ENCODE results near the gene MB. TPM values are rescaled to one million over a fixed set of nuclear protein-coding genes. Genes with fewer than 3 reads are reported as not detected.

MB gene
- total RNA-seq, 1 donor from 2014 or later = 16,708 TPM

DNA sequence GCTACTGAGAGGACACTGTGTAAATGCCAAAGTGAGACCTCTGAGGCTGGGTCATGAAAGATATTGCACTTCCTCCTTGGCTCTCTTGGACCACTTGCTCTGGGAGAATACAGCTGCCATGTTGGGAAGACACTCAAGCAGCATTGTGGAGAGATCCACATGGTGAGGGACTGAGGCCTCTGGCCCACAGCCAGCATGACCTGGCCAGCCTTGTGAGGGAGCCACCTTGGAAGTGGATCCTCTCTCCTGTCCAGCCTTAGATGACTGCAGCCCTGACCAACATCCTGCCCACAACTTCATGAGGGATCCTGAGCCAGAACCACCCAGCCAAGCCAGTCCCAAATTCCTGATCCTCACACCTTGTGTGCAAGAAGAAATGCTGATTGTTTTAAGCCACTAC, 30.4 kb downstream of the MB start:
- TF ChIP-seq, protein P1, sequence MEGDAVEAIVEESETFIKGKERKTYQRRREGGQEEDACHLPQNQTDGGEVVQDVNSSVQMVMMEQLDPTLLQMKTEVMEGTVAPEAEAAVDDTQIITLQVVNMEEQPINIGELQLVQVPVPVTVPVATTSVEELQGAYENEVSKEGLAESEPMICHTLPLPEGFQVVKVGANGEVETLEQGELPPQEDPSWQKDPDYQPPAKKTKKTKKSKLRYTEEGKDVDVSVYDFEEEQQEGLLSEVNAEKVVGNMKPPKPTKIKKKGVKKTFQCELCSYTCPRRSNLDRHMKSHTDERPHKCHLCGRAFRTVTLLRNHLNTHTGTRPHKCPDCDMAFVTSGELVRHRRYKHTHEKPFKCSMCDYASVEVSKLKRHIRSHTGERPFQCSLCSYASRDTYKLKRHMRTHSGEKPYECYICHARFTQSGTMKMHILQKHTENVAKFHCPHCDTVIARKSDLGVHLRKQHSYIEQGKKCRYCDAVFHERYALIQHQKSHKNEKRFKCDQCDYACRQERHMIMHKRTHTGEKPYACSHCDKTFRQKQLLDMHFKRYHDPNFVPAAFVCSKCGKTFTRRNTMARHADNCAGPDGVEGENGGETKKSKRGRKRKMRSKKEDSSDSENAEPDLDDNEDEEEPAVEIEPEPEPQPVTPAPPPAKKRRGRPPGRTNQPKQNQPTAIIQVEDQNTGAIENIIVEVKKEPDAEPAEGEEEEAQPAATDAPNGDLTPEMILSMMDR (IDR thresholded peaks at IDR 0.05; ENCODE audit: borderline replicate concordance) = no peak
- no peak overlapping the region for H3K4me3 ChIP-seq
- peaks cover 6% of the 10 kb centered on the region for H3K9me3 ChIP-seq (replicated peaks)
- no peaks in the 10 kb centered on the region for H3K27me3 ChIP-seq (ENCODE audit: low read depth)
- peak overlapping the region; percentile 90 for H3K27ac ChIP-seq (replicated peaks)
- intact Hi-C loops (cut with micrococcal nuclease) = loop anchor here (10.0 kb wide), 2 partner anchors 152 to 232 kb away; no protein-coding TSS in a partner anchor
- DNase-seq = no peak
- no peaks in the 10 kb centered on the region for H3K36me3 ChIP-seq
- H3K4me1 ChIP-seq = peaks cover 74% of the 10 kb centered on the region

DNA sequence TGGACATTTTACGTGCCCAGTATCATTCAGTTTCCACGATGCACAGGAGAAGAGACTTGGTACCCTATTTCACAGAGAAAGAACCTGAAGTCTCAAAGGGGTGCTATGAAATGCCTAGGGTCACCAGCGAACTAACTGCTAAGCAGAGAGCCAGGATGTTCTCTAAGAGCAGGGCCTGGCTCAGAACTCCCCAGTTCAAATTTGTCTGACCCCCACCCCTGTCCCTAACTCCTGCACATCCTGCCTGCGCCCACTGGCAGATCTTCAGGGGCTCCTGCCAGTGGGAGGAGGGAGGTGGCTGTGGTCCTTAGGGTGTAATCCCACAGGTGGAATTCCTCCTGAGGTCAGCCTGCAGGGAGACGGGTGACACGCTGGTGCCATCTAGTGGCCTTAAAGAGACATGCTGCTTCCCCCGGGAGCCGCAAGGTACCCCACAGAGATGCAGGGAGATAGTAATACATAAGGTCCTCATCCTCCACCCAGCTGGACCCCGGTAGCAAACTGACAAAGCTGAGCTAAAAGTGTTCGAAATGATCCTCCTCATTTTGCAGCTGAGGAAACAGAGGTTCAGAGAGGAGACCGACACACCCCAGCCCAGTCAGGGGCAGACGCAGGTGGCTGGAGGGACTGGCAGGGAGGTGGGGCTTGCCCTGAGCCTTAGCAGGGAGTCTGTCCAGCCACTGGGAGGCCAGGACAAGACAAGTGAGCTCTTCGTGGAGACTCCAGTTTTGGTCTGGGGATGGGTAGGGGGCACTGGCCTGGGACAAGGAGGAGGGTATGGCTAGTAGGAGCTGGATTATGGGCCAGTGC, 34.1 kb downstream of the MB start:
- DNase-seq = peak; percentile 55

DNA sequence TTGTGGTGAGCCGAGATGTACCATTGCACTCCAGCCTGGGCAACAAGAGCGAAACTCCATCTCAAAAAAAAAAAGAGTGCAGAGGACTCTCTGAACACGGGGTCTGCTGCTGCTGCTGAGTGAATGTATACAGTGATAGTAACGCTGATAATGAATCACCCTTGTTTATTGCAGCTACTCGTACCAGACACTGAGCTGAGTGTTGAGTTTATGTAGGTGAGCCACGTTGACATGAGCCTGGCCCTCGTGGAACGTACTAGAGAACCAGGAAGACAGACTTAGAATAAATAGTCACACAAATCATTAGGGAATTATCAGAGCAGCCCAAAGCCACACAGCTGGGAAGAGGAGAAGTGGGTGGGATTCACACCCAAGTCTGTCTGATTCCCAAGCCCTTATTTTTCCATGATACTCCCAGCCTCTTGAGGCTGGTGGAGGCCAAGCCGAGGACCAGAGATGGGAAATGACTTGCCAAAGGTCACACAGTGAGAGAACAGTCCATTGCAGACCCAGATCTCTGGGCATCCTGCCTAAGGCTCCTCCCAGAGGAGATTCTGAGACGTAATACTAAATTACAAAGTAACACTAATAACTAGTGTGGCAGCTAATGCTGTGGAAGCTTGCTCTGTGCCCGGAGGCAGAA, 34.8 kb downstream of the MB start:
- Histone ChIP-seq H3K4me1 (peaks cover 35% of the 10 kb centered on the region), H3K27ac (replicated peaks) (peak overlapping the region; percentile 62), H3K36me3 (no peaks in the 10 kb centered on the region), H3K9me3 (replicated peaks) (peaks cover 6% of the 10 kb centered on the region), H3K27me3 (ENCODE audit: low read depth) (no peaks in the 10 kb centered on the region), H3K4me3 (no peak overlapping the region)
- TF ChIP-seq, protein P1 (IDR thresholded peaks at IDR 0.05; ENCODE audit: borderline replicate concordance) = no peak
- DNase-seq = no peak
- intact Hi-C loops (cut with micrococcal nuclease) = loop anchor here (10.0 kb wide), 2 partner anchors 148 to 228 kb away; no protein-coding TSS in a partner anchor

More for the DNA sequence above, 34.1 kb downstream of the MB start:
- intact Hi-C loops (cut with micrococcal nuclease) = loop anchor here (10.0 kb wide), 2 partner anchors 148 to 228 kb away; no protein-coding TSS in a partner anchor
- Histone ChIP-seq H3K27me3 (ENCODE audit: low read depth) (no peaks in the 10 kb centered on the region), H3K9me3 (replicated peaks) (peaks cover 6% of the 10 kb centered on the region), H3K36me3 (no peaks in the 10 kb centered on the region), H3K4me3 (no peak overlapping the region), H3K27ac (replicated peaks) (peak overlapping the region; percentile 62), H3K4me1 (peaks cover 39% of the 10 kb centered on the region)
- TF ChIP-seq, protein P1 (IDR thresholded peaks at IDR 0.05; ENCODE audit: borderline replicate concordance) = peak; percentile 97

DNA sequence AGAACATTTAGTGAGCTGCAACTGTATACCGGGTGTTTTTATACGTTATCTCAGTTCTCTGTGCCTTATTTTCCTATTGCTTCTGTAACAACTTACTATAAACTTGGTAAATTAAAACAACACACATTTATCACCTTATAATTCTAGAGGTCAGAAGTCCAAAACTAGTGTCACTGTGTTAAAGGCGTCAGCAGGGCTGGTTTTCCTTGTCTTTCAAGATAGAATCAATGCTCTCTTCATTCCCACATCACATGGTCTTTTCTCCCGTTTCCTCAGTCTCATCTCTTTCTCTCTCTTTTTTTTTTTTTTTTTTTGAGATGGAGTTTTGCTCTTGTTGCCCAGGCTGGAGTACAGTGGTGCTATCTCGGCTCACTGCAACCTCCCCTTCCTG, 36.1 kb downstream of the MB start:
- TF ChIP-seq, protein P1 (IDR thresholded peaks at IDR 0.05; ENCODE audit: borderline replicate concordance) = no peak
- no peak for DNase-seq
- Histone ChIP-seq H3K27me3 (ENCODE audit: low read depth) (no peaks in the 10 kb centered on the region), H3K36me3 (no peaks in the 10 kb centered on the region), H3K4me3 (no peak overlapping the region), H3K9me3 (replicated peaks) (no peaks in the 10 kb centered on the region), H3K27ac (replicated peaks) (peak overlapping the region; percentile 62), H3K4me1 (peaks cover 22% of the 10 kb centered on the region)
- intact Hi-C loops (cut with micrococcal nuclease) = loop anchor here (10.0 kb wide), 2 partner anchors 146 to 226 kb away; no protein-coding TSS in a partner anchor

DNA sequence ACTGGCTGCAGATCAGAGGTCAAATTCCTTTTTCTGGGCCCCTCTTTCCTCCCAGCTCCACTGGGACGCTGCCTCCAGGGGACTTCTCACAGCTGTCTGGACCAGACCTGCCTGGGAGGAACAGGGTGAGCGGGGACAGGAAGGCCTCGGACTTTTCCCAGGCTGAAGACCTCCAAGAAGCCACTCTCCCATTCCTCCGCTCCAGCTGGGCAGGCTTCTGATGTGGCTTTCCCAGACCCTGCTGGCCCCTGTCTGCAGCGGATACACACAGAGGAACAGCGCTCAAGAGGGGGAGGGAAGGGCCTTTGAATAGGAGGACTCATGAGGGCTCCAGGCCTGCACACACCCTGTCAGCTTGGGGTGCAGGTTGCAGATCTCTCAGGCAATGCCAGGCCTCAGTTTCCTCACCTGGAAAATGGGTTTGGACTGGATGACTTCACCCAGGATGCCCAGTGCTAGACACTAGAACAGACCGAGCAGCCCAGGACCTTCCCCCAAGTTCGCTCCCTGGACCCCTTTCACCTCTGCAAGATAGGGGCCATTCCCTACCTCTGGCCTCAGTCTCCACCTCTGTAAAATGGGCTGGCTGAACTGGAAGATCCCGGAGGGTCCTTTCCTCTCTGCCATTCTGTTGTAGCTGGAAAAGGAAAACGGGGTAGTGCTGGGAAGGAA, 36.6 kb downstream of the MB start:
- Histone ChIP-seq H3K9me3 (replicated peaks) (no peaks in the 10 kb centered on the region), H3K27me3 (ENCODE audit: low read depth) (no peaks in the 10 kb centered on the region), H3K36me3 (no peaks in the 10 kb centered on the region), H3K27ac (replicated peaks) (peak overlapping the region; percentile 68), H3K4me3 (no peak overlapping the region), H3K4me1 (peaks cover 18% of the 10 kb centered on the region)
- intact Hi-C loops (cut with micrococcal nuclease) = loop anchor here (10.0 kb wide), 2 partner anchors 146 to 226 kb away; no protein-coding TSS in a partner anchor
- TF ChIP-seq, protein P1 (IDR thresholded peaks at IDR 0.05; ENCODE audit: borderline replicate concordance) = no peak
- peak; percentile 50 for DNase-seq

Measured in left ventricle myocardium inferior (tissue), 1 donor.